K562 (cell line): Measurements from ENCODE around the gene SERPINE1. TPM values are rescaled to one million over a fixed set of nuclear protein-coding genes. Genes with fewer than 3 reads are reported as not detected.

Experiments
- AFF1 ChIP-seq, 2 experiments: fragments of 450-650 bp; IDR thresholded peaks; 2 replicates each; pipeline ENCODE4 v1.6.1; 2018; ENCODE audit warnings: mild to moderate bottlenecking in 2 of 2, low read depth in 1 of 2; ENCODE audit not compliant: partially characterized antibody in 2 of 2
- ATF4 ChIP-seq: fragments of 450-650 bp; formaldehyde crosslinking; IDR thresholded peaks from 2 replicates; pipeline ENCODE4 v1.4.0; 2022; ENCODE audit warnings: mild to moderate bottlenecking, moderate library complexity
- FUS ChIP-seq: fragments of 200-400 bp; formaldehyde crosslinking; optimal IDR thresholded peaks from 2 replicates; pipeline ENCODE3; 2017; ENCODE audit warnings: low read depth, low read length
- HES1 ChIP-seq: fragments of 450-650 bp; IDR thresholded peaks from 2 replicates; pipeline ENCODE4 v1.6.1; 2016; ENCODE audit warnings: low read depth, mild to moderate bottlenecking, moderate library complexity
- IFI16 ChIP-seq: fragments of 250-450 bp; sonication (Bioruptor Pico); IDR thresholded peaks from 2 replicates; pipeline ENCODE4 v2.1.2; 2022; ENCODE audit warnings: mild to moderate bottlenecking, inconsistent platforms
- MTA3 ChIP-seq: fragments of 450-650 bp; formaldehyde crosslinking; IDR thresholded peaks from 2 replicates; pipeline ENCODE4 v1.6.1; 2017; ENCODE audit warnings: mild to moderate bottlenecking, borderline replicate concordance
- MYBL2 ChIP-seq, 2 experiments: fragments of 450-650 bp in 1 of 2; sonication (generic) in 1 of 2; formaldehyde crosslinking in 1 of 2; IDR thresholded peaks; 2 replicates each; pipeline versions ENCODE4 v1.6.1 to v1.8.1; 2017 to 2022; ENCODE audit warnings: borderline replicate concordance in 1 of 2, inconsistent platforms in 1 of 2, low read depth in 1 of 2, mild to moderate bottlenecking in 1 of 2, missing genetic modification reagents in 1 of 2, moderate library complexity in 1 of 2
- NCOA6 ChIP-seq: fragments of 450-650 bp; IDR thresholded peaks from 2 replicates; pipeline ENCODE4 v1.6.1; 2017; ENCODE audit warnings: mild to moderate bottlenecking
- PCBP1 ChIP-seq: fragments of 200-400 bp; formaldehyde crosslinking; IDR thresholded peaks from 2 replicates; pipeline ENCODE4 v1.6.1; 2018; ENCODE audit warnings: mild to moderate bottlenecking, low read depth, low read length; ENCODE audit not compliant: poor library complexity, severe bottlenecking
- PHTF2 ChIP-seq: fragments of 250-450 bp; sonication (Bioruptor Pico); IDR thresholded peaks from 2 replicates; pipeline ENCODE4 v1.5.0; 2021; ENCODE audit warnings: mild to moderate bottlenecking
- PRDM10 ChIP-seq: fragments of 450-650 bp; IDR thresholded peaks from 2 replicates; pipeline ENCODE4 v1.6.1; 2018; ENCODE audit not compliant: partially characterized antibody
- ZFP36 ChIP-seq: fragments of 150-350 bp; IDR thresholded peaks from 2 replicates; pipeline ENCODE4 v1.6.1; 2018; ENCODE audit warnings: low read length, low read depth; ENCODE audit not compliant: partially characterized antibody
- ZNF121 ChIP-seq: sonication (generic); formaldehyde crosslinking; conservative IDR thresholded peaks from 2 replicates; pipeline ENCODE4 v1.8.0; 2022; ENCODE audit warnings: missing genetic modification reagents
- ZNF224 ChIP-seq: sonication (generic); formaldehyde crosslinking; IDR thresholded peaks from 2 replicates; pipeline ENCODE4 v1.8.0; 2022; ENCODE audit warnings: mild to moderate bottlenecking, missing genetic modification reagents
- polyA plus RNA-seq, 8 experiments: library from polyadenylated mRNA; depleted of rRNA in 4 of 8; stranded (reverse) in 5 of 8; unstranded in 3 of 8; fragments of >200 nt; fragmentation: Nextera tagmentation in 2 of 8; fragmentation: Illumina TruSeq in 1 of 8; extraction: Ambion mirVana in 2 of 8; extraction: Trizol in 1 of 8; gene quantifications; 2 replicates each; pipeline versions ENCODE4 v1.2.1 to v1.2.3, GENCODE V29; 2011 to 2014; ENCODE audit warnings: inconsistent platforms in 1 of 8, missing spikeins in 1 of 8
- total RNA-seq, 7 experiments: library from RNA; depleted of rRNA in 6 of 7; stranded (reverse); fragments of >200 nt in 6 of 7; fragmentation: Illumina TruSeq in 2 of 7; extraction: Trizol in 2 of 7; gene quantifications; 2 replicates each; pipeline versions ENCODE4 v1.2.1 to v1.2.3, GENCODE V29; 2011 to 2021; ENCODE audit warnings: low replicate concordance in 1 of 7

Gene SERPINE1
- total and polyA plus RNA-seq, 9 of the 15 experiments (the other 6 are each of a cell fraction or from before 2014, with no cell fraction given): 0.22 to 4.8 (median 0.91) TPM

GRCh38 chr7:101138213-101138870 is 11.4 kb downstream of the SERPINE1 start (continued):
- peak; percentile 70 for TF ChIP-seq HES1
- peak; percentile 3 for TF ChIP-seq ZFP36
- TF ChIP-seq FUS: no peak
- TF ChIP-seq IFI16 (CRISPR knock-in tag): no peak
- peak; percentile 94 for TF ChIP-seq MTA3
- TF ChIP-seq ZNF224 (CRISPR knock-in tag): no peak
- no peak for TF ChIP-seq PCBP1
- TF ChIP-seq MYBL2 (IDR thresholded peaks at IDR 0.05; ENCODE audit: low read depth): no peak
- no peak for TF ChIP-seq MYBL2 (CRISPR knock-in tag; IDR thresholded peaks at IDR 0.05; ENCODE audit: borderline replicate concordance)
- TF ChIP-seq ZNF121 (CRISPR knock-in tag): no peak
- no peak for TF ChIP-seq PHTF2 (CRISPR knock-in tag)
- TF ChIP-seq PRDM10: peak; percentile 30
- no peak for TF ChIP-seq ATF4
- peak; percentile 72 to 96 for TF ChIP-seq AFF1 (IDR thresholded peaks at IDR 0.05; ENCODE audit: low read depth in 1 of 2, partially characterized antibody in 2 of 2)
- TF ChIP-seq NCOA6: peak; percentile 51; the same call in 1 of the 2 replicates
